Measurements from ENCODE around the gene GSTM1. TPM values are rescaled to one million over a fixed set of nuclear protein-coding genes. Genes with fewer than 3 reads are reported as not detected.
"Not testable (repeated sequence)": the region's sequence is repeated elsewhere in the genome, so short reads cannot be mapped to it uniquely, and the experiment has no call there.

Gene GSTM1
- total and polyA plus RNA-seq, 2 donors (not counting 3 experiments of a cell fraction or from before 2014, with no cell fraction given), result 35.5 TPM; not detected in 1

GRCh38 chr1:109684777-109685176 lies 2.8 kb upstream of the GSTM1 start:
- H3K27me3 ChIP-seq (ENCODE audit: control insufficient read depth in 2 of 2, insufficient read depth in 2 of 2, low read length in 2 of 2); dilution Hi-C loops (cut with MboI; ENCODE audit: extremely low pct_ligation_motif_present, low sequenced_read_pairs); H3K9me1 ChIP-seq (replicated peaks; ENCODE audit: control insufficient read depth, extremely low read depth, insufficient read depth, low read length); H3K4me2 ChIP-seq (ENCODE audit: insufficient read depth, low read length); H3K36me3 ChIP-seq (ENCODE audit: control insufficient read depth in 2 of 2, extremely low read depth in 1 of 2, insufficient read depth in 2 of 2, low read length in 2 of 2); H3K4me1 ChIP-seq (ENCODE audit: control insufficient read depth, extremely low read depth, insufficient read depth, low read length); H3K9me3 ChIP-seq (replicated peaks; ENCODE audit: control insufficient read depth, insufficient read depth, low read length); H3K4me3 ChIP-seq (replicated peaks in 1 of 3; ENCODE audit: insufficient read depth in 1 of 3, low read depth in 1 of 3, low read length in 3 of 3); H3K9ac ChIP-seq (replicated peaks; ENCODE audit: extremely low read depth, insufficient read depth, low read length); BruUV-seq (replicated peaks); H3K79me2 ChIP-seq (ENCODE audit: control insufficient read depth, insufficient read depth, low read length); POLR2A ChIA-PET; FAIRE-seq; H3K27ac ChIP-seq (ENCODE audit: insufficient read depth, low read depth, low read length); DNase-seq (ENCODE audit: low read depth, low spot score); intact Hi-C loops (cut with micrococcal nuclease); H4K20me1 ChIP-seq (replicated peaks; ENCODE audit: control insufficient read depth, extremely low read depth, insufficient read depth, low read length); H2AFZ ChIP-seq (ENCODE audit: low read depth, low read length): not testable (repeated sequence)
- CTCF ChIA-PET, result interaction anchor here (0.7 kb wide), 1 partner anchor 43 kb away, joined by 3 read pairs; no protein-coding TSS in a partner anchor

GRCh38 chr1:109685399-109685798 lies 2.2 kb upstream of the GSTM1 start:
- H3K4me2 ChIP-seq (ENCODE audit: insufficient read depth, low read length); intact Hi-C loops (cut with micrococcal nuclease); H3K79me2 ChIP-seq (ENCODE audit: control insufficient read depth, insufficient read depth, low read length); CTCF ChIA-PET; POLR2A ChIA-PET; H3K27me3 ChIP-seq (ENCODE audit: control insufficient read depth in 2 of 2, insufficient read depth in 2 of 2, low read length in 2 of 2); dilution Hi-C loops (cut with MboI; ENCODE audit: extremely low pct_ligation_motif_present, low sequenced_read_pairs); H4K20me1 ChIP-seq (replicated peaks; ENCODE audit: control insufficient read depth, extremely low read depth, insufficient read depth, low read length); H2AFZ ChIP-seq (ENCODE audit: low read depth, low read length); H3K9ac ChIP-seq (replicated peaks; ENCODE audit: extremely low read depth, insufficient read depth, low read length); H3K36me3 ChIP-seq (ENCODE audit: control insufficient read depth in 2 of 2, extremely low read depth in 1 of 2, insufficient read depth in 2 of 2, low read length in 2 of 2); H3K9me1 ChIP-seq (replicated peaks; ENCODE audit: control insufficient read depth, extremely low read depth, insufficient read depth, low read length); H3K9me3 ChIP-seq (replicated peaks; ENCODE audit: control insufficient read depth, insufficient read depth, low read length); H3K4me1 ChIP-seq (ENCODE audit: control insufficient read depth, extremely low read depth, insufficient read depth, low read length); DNase-seq (ENCODE audit: low read depth, low spot score); FAIRE-seq; H3K4me3 ChIP-seq (replicated peaks in 1 of 3; ENCODE audit: insufficient read depth in 1 of 3, low read depth in 1 of 3, low read length in 3 of 3); BruUV-seq (replicated peaks); H3K27ac ChIP-seq (ENCODE audit: insufficient read depth, low read depth, low read length): not testable (repeated sequence)

- H3K4me2 ChIP-seq (ENCODE audit: insufficient read depth, low read length); H3K27ac ChIP-seq (ENCODE audit: insufficient read depth, low read depth, low read length); intact Hi-C loops (cut with micrococcal nuclease); POLR2A ChIA-PET; H3K9ac ChIP-seq (replicated peaks; ENCODE audit: extremely low read depth, insufficient read depth, low read length); H3K4me1 ChIP-seq (ENCODE audit: control insufficient read depth, extremely low read depth, insufficient read depth, low read length); H3K36me3 ChIP-seq (ENCODE audit: control insufficient read depth in 2 of 2, extremely low read depth in 1 of 2, insufficient read depth in 2 of 2, low read length in 2 of 2); H2AFZ ChIP-seq (ENCODE audit: low read depth, low read length); dilution Hi-C loops (cut with MboI; ENCODE audit: extremely low pct_ligation_motif_present, low sequenced_read_pairs); H3K9me3 ChIP-seq (replicated peaks; ENCODE audit: control insufficient read depth, insufficient read depth, low read length); CTCF ChIA-PET; H3K4me3 ChIP-seq (replicated peaks in 1 of 3; ENCODE audit: insufficient read depth in 1 of 3, low read depth in 1 of 3, low read length in 3 of 3); H4K20me1 ChIP-seq (replicated peaks; ENCODE audit: control insufficient read depth, extremely low read depth, insufficient read depth, low read length); DNase-seq (ENCODE audit: low read depth, low spot score); H3K79me2 ChIP-seq (ENCODE audit: control insufficient read depth, insufficient read depth, low read length); H3K9me1 ChIP-seq (replicated peaks; ENCODE audit: control insufficient read depth, extremely low read depth, insufficient read depth, low read length); FAIRE-seq; H3K27me3 ChIP-seq (ENCODE audit: control insufficient read depth in 2 of 2, insufficient read depth in 2 of 2, low read length in 2 of 2); BruUV-seq (replicated peaks): not testable (repeated sequence)
Measured at GRCh38 chr1:109685890-109686289, 1.7 kb upstream of the GSTM1 start.

GRCh38 chr1:109687109-109687508 lies 508 bp upstream of the GSTM1 start:
- H3K9me3 ChIP-seq (replicated peaks; ENCODE audit: control insufficient read depth, insufficient read depth, low read length); H3K4me1 ChIP-seq (ENCODE audit: control insufficient read depth, extremely low read depth, insufficient read depth, low read length); dilution Hi-C loops (cut with MboI; ENCODE audit: extremely low pct_ligation_motif_present, low sequenced_read_pairs); H4K20me1 ChIP-seq (replicated peaks; ENCODE audit: control insufficient read depth, extremely low read depth, insufficient read depth, low read length); H3K9ac ChIP-seq (replicated peaks; ENCODE audit: extremely low read depth, insufficient read depth, low read length); BruUV-seq (replicated peaks); H3K4me2 ChIP-seq (ENCODE audit: insufficient read depth, low read length); FAIRE-seq; intact Hi-C loops (cut with micrococcal nuclease); DNase-seq (ENCODE audit: low read depth, low spot score); H3K27ac ChIP-seq (ENCODE audit: insufficient read depth, low read depth, low read length); H3K4me3 ChIP-seq (replicated peaks in 1 of 3; ENCODE audit: insufficient read depth in 1 of 3, low read depth in 1 of 3, low read length in 3 of 3); H3K27me3 ChIP-seq (ENCODE audit: control insufficient read depth in 2 of 2, insufficient read depth in 2 of 2, low read length in 2 of 2); H3K79me2 ChIP-seq (ENCODE audit: control insufficient read depth, insufficient read depth, low read length); H2AFZ ChIP-seq (ENCODE audit: low read depth, low read length); H3K9me1 ChIP-seq (replicated peaks; ENCODE audit: control insufficient read depth, extremely low read depth, insufficient read depth, low read length); H3K36me3 ChIP-seq (ENCODE audit: control insufficient read depth in 2 of 2, extremely low read depth in 1 of 2, insufficient read depth in 2 of 2, low read length in 2 of 2): not testable (repeated sequence)
- CTCF ChIA-PET, result interaction anchor here (0.8 to 3.2 kb wide), 13 partner anchors 31 to 297 kb away, joined by 3 to 45 read pairs (median 5); partner anchors contain the start of genes AHCYL1, GNAI3 and GSTM4
- POLR2A ChIA-PET, result interaction anchor here (0.6 to 1.0 kb wide), 3 partner anchors 53 to 134 kb away, joined by 3 to 5 read pairs (median 5); no protein-coding TSS in a partner anchor

Measured in endothelial cell of umbilical vein (primary cell).